HG03095 (cell line): ENCODE measurements around the gene KRTAP5-11.
A peak's percentile ranks its signal among the peaks of the same experiment; 100 is the strongest.
"Not testable (repeated sequence)": the region's sequence is repeated elsewhere in the genome, so short reads cannot be mapped to it uniquely, and the experiment has no call there.

Source experiments
- ATAC-seq: cut with Tn5 transposase; IDR thresholded peaks from one replicate; pipeline ENCODE4 v1.9.1; 2021; ENCODE audit warnings: moderate library complexity; ENCODE audit not compliant: unreplicated experiment

Gene KRTAP5-11

GRCh38 chr11:71558996-71559395 is 23.7 kb downstream of the KRTAP5-11 start:
- ATAC-seq, result no peak

DNA sequence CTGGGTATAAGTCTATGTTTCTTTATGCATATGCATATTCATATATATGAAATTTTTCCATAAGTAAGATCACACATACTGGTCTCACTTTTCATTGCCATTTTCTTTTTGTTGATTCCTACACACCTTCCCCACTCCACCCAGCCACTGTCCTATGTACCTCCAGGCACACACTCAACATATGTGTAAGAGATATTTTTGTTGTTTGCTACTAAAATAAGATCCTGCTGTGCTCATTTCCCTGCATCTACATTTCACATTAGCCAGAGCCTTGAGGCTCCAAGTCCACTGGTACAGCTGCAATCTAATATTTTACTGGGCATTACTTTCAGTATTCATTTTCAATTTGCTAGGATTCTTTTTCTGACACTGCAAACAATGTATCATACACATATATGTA is 25.4 kb downstream of the KRTAP5-11 start:
- ATAC-seq, result no peak

DNA sequence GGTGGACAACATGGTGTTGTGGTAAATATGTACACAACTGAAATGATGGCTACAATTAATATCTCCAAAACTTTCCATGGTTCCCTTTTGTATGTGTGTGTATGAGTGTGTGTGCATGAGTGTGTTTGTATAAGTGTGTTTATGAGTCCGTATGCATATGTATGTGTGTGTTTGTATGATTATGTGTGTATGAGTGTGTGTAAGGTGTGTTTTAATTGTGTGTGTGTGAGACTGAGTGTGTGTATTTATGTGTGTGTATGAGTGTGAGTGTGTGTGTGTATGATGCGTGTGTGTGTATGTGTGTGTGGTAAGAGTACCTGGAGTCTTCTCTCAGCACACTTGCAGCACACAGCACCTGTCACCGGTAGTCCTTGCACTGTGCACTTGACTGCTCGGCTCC is 26.7 kb downstream of the KRTAP5-11 start:
- ATAC-seq, result no peak

DNA sequence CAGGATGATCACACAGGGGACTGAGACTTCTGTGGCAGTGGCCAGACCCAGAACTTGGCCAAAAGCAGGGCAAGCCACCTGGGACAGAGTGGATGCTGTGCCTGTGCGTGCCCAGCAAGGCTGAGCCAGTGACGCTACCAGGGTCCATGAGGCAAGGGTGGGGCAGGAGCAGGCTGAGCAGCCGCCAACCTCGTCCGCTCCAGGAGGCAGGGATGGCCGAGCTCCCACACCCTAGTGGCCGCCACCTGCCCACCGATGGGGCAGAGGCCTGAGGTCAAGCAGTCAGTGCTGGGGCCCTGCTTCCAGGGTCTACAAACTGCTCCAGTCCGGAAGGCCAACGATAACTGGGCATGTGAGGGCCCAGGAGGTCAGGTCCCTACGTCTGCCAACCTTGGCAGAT is 27.2 kb downstream of the KRTAP5-11 start:
- no peak for ATAC-seq

DNA sequence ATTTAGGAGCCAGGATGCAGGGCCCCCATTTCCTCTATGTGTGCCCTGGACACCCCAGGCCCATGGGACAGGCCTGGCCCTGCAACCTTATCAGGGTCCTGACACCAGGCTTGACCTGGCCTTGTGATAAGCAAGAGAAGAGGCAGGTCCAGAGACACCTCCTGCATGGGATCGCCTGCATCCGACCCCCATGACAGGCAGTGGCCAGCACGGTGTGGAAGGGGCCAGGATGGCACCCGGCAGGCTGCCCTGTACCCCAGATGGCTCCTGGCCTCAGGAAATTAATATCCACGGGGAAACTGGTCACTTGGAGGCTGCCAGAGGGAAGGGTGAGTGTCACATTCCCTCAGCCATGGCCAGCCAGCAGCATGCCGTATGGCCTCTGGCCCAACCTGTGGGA is 27.7 kb downstream of the KRTAP5-11 start:
- no peak for ATAC-seq

DNA sequence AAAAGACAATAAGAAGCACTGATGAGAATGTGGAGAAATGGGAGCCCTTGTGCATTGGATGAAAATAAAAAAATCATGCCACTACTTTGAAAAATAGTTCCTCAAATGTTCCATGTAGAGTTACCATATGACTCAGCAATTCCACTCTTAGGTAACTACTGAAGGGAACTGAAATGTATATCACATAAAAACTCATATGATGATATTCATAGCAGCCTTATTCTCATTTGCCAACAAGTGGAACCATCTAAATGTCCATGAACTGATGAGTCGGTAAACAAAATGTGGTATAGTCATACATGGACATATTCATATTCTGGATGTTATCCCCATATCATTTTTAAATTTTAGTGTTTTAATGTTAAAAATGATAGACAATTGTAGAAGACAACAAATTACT is 31.0 kb downstream of the KRTAP5-11 start:
- ATAC-seq, result no peak

GRCh38 chr11:71548716-71549151 is 33.9 kb downstream of the KRTAP5-11 start:
- ATAC-seq, result no peak

- ATAC-seq, result no peak
These were observed 34.6 kb downstream of the KRTAP5-11 start, which contains the start of gene KRTAP5-9 for GRCh38 chr11:71548120-71548519. KRTAP5-9 (plus strand) TSS chr11:71548420; CDS start chr11:71548658, 238 bp downstream.

DNA sequence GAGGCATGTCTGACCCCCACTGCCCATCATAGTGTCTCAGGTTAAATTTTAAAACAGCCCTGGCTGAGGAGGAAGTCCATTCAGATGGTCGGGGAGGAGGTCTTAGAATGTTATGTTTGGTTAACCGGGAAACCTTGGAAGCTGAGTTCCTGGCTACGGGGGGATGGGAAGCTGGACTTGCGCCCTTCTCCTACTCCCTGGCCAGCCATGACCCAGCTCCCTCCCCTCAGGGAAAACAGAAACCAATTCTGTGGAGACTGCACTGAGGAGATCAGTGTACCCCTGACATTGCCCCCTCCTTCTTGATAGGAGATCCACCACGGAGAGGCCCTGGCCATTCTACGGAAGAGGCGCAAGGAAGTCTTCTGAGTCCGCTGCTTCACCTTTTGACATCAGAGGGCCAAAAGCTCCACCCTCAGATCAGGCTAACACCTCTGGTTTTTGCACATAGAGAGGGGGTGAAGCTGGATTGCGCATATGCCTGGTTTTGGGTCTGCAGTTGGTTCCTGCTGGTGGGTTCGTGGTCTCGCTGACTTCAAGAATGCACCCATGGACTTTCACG is 37.2 kb downstream of the KRTAP5-11 start:
- no peak for ATAC-seq

DNA sequence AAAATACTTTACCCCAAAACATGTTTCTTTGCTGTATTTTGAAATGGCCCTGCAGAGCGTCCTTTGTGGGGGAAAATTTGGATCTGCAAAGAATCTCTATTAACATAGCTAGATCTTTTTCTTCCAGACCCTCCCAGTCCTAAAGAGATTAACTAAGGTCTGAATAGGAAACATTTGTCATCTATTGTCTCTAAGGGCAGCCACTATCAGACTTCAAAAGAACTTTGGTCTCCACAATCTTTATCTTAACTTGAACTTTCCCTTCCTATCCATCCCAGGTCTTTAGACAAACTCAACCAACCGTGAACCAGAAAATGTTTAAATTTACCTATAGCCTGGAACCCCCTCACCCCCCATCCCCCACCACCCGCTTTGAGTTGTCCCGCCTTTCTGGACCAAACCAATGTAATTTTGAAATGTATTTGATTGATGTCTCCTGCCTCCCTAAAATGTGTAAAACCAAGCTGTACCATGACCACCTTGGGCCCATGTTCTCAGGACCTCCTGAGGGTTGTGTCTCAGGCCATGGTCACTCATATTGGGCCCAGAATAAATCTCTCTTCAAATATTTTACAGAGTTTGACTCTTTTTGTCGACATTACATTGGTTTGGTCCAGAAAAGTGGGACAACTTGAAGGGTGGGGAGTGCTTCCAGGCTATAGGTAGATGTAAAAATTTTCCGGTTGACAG is 38.0 kb downstream of the KRTAP5-11 start:
- ATAC-seq, result no peak

GRCh38 chr11:71543866-71544265 is 38.8 kb downstream of the KRTAP5-11 start:
- ATAC-seq, result no peak

DNA sequence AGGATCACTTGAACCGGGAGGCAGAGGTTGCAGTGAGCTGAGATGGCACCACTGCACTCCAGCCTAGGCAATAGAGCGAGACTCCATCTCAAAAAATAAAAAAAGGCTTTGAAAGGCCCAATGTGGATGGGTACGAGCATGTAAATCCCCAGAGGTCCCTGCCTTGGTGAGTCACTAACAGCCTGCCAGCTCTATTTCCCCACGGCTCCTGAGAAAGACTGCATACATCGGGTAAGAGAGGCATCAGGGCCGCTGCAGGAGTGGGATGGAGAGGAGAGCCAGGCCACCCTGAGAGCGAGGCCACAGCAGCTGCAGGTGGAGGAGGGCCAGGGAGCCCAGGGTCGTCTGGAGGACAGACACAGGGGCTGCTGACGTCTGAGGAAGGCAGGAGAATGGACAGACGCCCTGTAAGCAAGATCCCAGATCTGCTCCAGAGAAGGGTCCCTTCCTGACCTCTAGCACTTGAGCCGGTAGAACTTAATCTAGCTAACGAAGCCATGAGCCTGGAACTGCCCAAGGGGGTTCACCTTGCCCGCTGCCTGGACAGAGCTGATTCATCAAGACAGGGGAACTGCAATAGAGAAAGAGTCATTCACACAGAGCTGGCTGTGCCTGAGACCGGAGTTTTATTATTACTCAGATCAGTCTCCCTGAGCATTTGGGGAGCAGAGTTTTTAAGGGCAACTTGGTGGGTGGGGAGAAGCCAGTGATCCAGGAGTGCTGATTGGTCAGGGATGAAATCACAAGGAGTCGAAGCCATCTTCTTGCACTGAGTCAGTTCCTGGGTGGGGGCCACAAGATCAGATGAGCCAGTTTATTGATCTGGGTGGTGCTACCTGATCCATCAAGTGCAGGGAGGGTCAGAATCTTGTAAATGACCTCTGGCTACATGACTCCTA is 39.5 kb downstream of the KRTAP5-11 start:
- ATAC-seq, result no peak

DNA sequence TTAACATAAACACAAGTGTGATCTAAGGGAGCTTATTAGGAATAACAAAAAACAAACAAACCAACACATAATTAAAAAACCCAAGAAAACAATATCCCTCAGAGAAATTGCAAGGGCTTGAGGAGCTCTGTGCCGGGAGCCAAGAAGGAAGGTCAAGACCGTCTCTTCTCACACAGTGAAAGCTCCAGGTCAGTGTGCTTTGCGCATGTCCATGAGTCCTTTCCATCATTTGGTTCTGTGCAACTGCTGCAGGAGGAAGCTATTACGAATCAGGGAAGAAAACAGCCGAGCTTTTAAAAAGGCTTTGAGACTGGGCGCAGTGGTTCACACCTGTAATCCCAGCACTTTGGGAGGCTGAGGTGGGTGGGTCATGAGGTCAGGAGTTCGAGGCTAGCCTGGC is 40.3 kb downstream of the KRTAP5-11 start:
- no peak for ATAC-seq

DNA sequence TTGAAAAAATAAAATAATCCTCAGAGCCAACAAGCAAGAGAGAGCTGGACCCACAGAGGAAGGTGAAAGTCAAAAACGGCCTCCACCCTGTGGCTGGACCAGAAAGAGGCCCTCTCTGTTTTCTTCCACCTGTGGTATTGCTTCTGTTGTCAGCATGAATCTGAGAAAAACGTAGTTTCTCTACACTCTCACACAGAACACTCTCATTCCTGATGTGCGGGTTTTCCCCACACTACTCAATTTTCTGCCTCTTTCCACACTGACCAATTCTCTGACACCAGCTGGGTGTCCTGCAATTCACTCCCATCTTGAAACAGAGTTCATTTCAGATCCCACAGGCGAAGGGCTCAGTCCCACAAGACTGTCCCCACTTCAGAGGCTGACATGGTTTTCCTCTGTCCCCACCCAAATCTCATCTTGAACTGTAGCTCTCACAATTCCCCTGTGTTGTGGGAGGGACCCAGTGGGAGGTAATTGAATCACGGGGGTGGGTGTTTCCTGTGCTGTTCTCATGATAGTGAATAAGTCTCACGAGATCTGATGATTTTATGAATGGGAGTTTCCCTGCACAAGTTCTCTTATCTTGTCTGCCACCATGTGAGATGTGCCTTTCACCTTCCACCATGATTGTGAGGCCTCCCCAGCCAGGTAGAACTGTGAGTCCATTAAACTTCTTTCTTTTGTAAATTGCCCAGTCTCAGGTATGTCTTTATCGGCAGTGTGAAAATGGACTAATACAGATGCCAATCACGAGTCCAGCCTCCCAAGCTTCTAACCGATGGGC is 42.0 kb downstream of the KRTAP5-11 start:
- ATAC-seq, result peak; percentile 73

- not testable (repeated sequence) for ATAC-seq
These were observed 42.7 kb downstream of the KRTAP5-11 start for GRCh38 chr11:71539971-71540370.

- no peak for ATAC-seq
These were observed 43.7 kb downstream of the KRTAP5-11 start for GRCh38 chr11:71539017-71539416.

GRCh38 chr11:71538666-71538990 is 44.0 kb downstream of the KRTAP5-11 start:
- ATAC-seq, result no peak

DNA sequence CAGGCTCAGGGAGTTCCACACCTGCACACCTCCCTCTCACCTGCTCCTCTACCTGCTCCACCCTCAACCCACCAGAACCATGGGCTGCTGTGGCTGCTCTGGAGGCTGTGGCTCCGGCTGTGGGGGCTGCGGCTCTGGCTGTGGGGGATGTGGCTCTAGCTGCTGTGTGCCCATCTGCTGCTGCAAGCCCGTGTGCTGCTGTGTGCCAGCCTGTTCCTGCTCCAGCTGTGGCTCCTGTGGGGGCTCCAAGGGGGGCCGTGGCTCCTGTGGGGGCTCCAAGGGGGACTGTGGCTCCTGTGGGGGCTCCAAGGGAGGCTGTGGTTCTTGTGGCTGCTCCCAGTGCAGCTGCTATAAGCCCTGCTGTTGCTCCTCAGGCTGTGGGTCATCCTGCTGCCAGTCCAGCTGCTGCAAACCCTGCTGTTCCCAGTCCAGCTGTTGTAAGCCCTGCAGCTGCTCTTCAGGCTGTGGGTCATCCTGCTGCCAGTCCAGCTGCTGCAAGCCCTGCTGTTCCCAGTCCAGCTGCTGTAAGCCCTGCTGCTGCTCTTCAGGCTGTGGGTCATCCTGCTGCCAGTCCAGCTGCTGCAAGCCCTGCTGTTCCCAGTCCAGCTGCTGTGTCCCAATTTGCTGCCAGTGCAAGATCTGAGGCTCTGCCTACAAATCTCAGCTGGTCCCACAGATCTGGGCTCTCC is 44.6 kb downstream of the KRTAP5-11 start, which contains the start of gene KRTAP5-8:
Gene KRTAP5-8, plus strand, starts transcription at position 49 of the 689 bp plus-strand sequence. Its CDS starts 31 bp downstream, at position 80.
- ATAC-seq, result not testable (repeated sequence)

- no peak for ATAC-seq
These were observed 45.1 kb downstream of the KRTAP5-11 start for GRCh38 chr11:71537537-71537936.

DNA sequence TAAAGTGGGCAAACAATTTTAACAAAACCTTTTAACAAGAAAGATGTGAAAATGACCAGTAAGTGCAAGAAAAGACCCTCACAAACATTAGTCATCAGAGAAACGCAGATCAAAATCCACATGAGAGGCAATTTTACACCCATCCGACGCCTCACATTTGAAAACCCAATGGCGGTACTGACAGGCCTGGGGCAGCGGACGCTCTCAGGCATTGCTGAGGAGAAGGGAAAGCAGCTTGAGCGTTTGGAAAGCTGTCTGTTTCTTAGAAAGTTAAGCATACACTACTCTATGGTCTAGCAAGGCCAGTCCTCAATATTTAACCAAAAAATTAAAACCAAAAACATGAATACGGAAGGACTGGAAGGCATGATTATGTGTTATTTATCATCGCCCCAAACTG is 46.9 kb downstream of the KRTAP5-11 start:
- no peak for ATAC-seq
